NB4 (cell line): ENCODE results near the gene UNC45A.

Source experiments
- DNase-seq: peaks from one replicate; pipeline ENCODE4 v3.0.0; 2010; ENCODE audit warnings: low read depth
- H3K4me3 ChIP-seq: one replicate; pipeline ENCODE4 v1.5.1; 2011; ENCODE audit warnings: mild to moderate bottlenecking, low read depth, low read length, moderate library complexity
- MYC ChIP-seq: IDR thresholded peaks from 2 replicates; pipeline ENCODE4 v1.6.1; 2011; ENCODE audit warnings: low read depth, low read length
- POLR2A ChIP-seq: IDR thresholded peaks from 2 replicates; pipeline ENCODE4 v1.6.1; 2011; ENCODE audit warnings: mild to moderate bottlenecking; ENCODE audit not compliant: insufficient read length; ENCODE audit errors: extremely low read depth
- TF ChIP-seq, protein P1 (sequence below): IDR thresholded peaks from 2 replicates; pipeline ENCODE4 v1.6.1; 2011; ENCODE audit warnings: low read depth, low read length
- TF ChIP-seq, protein P2 (sequence below): IDR thresholded peaks from one replicate; pipeline ENCODE4 v1.5.1; 2012; ENCODE audit warnings: low read depth, low read length

UNC45A gene

DNA sequence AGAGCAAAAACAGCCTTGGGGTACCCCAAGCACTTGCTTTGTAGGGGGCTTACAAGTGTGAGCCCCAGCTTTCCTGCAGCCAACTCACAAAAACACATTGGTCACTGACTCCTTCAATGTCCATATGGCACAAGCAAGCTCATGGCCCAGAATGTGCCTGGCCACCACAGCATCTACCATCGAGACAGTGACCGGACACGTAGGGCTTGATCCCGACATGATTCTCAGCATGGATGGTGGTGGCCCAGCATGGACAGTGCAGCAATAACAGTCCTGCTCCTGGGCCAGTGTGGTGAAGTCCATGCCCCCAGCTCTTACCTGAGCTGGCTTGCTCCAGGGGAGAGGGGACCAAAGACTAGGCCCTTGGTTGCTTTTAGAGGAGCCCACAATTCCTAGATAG lies 6.0 kb downstream of the UNC45A start:
- H3K4me3 ChIP-seq, result no peak overlapping the region
- TF ChIP-seq, protein P1, sequence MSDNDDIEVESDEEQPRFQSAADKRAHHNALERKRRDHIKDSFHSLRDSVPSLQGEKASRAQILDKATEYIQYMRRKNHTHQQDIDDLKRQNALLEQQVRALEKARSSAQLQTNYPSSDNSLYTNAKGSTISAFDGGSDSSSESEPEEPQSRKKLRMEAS, result no peak
- TF ChIP-seq, protein P2, sequence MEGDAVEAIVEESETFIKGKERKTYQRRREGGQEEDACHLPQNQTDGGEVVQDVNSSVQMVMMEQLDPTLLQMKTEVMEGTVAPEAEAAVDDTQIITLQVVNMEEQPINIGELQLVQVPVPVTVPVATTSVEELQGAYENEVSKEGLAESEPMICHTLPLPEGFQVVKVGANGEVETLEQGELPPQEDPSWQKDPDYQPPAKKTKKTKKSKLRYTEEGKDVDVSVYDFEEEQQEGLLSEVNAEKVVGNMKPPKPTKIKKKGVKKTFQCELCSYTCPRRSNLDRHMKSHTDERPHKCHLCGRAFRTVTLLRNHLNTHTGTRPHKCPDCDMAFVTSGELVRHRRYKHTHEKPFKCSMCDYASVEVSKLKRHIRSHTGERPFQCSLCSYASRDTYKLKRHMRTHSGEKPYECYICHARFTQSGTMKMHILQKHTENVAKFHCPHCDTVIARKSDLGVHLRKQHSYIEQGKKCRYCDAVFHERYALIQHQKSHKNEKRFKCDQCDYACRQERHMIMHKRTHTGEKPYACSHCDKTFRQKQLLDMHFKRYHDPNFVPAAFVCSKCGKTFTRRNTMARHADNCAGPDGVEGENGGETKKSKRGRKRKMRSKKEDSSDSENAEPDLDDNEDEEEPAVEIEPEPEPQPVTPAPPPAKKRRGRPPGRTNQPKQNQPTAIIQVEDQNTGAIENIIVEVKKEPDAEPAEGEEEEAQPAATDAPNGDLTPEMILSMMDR, result no peak
- TF ChIP-seq POLR2A (no peak), MYC (no peak)
- DNase-seq, result no peak

DNA sequence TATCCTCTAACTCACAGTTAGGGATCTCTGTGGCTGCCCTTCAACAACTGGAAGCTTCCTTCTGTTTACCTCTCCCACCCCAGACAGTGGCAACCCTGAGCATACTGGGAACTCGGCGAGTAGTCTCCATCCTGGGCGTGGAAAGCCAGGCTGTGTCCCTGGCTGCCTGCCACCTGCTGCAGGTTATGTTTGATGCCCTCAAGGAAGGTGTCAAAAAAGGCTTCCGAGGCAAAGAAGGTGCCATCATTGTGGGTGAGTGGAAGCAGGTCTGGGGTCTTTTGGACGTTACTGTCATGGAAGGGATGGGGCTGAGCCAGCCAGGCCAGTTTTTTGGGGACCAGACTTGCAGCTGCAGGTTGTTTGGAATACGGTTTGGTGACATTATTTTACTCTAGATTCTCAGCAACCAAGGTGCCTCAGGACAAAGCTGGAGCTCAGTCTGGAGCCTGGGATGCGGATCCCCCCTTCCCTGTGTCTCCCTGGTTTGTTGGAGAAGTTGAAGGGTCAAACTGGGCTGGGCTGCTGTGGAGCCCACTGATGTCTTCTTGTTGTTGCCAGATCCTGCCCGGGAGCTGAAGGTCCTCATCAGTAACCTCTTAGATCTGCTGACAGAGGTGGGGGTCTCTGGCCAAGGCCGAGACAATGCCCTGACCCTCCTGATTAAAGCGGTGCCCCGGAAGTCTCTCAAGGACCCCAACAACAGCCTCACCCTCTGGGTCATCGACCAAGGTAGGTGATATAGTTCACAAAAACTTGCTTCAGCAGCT lies 7.5 kb downstream of the UNC45A start:
- no peak for DNase-seq
- TF ChIP-seq, protein P1, result no peak
- TF ChIP-seq, protein P2, result no peak
- TF ChIP-seq POLR2A, result no peak
- H3K4me3 ChIP-seq, result no peak overlapping the region

DNA sequence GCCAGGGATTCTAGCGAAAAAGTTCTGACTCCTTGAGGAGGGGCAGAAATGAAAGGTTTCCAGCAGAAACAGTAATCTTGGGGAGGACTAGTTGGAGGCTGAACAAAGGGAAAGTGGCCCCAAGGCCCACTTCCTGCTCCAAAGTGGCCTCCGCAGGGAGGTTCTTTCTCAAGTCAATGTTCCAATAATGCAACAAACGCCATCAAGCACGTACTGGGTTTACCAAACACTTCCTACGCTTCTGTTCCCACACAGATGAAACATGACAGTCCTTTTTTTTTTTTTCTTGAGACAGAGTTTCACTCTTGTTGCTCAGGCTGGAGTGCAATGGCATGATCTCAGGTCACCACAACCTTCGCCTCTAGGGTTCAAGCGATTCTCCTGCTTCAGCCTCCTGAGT lies 10.0 kb downstream of the UNC45A start:
- H3K4me3 ChIP-seq, result no peak overlapping the region
- no peak for DNase-seq
- TF ChIP-seq, protein P2, result no peak
- TF ChIP-seq POLR2A, result no peak
- TF ChIP-seq, protein P1, result no peak
- TF ChIP-seq MYC, result no peak

DNA sequence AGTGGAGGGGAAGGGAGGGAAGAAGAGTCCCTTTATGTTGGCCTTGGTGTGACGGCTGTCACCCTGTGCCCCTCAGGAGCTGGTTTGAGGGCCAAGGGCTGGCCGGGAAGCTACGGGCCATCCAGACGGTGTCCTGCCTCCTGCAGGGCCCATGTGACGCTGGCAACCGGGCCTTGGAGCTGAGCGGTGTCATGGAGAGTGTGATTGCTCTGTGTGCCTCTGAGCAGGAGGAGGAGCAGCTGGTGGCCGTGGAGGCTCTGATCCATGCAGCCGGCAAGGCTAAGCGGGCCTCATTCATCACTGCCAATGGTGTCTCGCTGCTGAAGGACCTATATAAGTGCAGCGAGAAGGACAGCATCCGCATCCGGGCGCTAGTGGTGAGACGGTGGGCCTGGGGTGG lies 11.5 kb downstream of the UNC45A start:
- TF ChIP-seq POLR2A, result no peak
- no peak for TF ChIP-seq MYC
- TF ChIP-seq, protein P1, result no peak
- TF ChIP-seq, protein P2, result no peak
- no peak for DNase-seq
- H3K4me3 ChIP-seq, result no peak overlapping the region

DNA sequence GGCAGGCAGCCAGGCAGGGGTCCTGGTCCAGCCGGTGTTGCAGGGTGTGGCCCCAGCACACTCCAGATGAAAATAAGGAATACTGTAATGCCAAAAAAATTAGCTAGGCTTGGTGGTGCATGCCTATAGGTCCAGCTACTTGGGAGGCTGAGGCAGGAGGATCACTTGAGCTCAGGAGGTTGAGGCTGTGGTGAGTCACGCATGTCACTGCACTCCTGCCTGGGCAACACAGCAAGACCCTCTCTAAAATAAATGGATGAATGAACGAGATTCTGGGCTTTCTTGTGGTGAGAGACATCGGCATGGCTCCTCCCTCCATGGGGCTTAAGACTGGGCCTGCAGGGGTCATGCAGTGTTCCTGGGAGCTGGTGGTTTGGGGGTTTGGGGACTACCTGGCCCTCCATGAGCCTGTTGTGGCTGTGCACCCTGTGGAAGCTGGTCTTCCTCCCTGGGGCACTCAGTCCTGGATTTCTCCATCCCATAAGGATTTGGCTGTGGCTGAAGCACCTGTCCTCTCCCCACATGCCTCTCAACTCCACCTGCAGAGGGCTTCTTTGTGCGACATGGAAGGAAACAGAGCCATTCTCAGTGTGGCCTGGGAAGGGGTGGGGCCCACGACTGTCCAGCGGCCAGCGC lies 12.0 kb downstream of the UNC45A start:
- DNase-seq, result no peak
- H3K4me3 ChIP-seq, result no peak overlapping the region
- no peak for TF ChIP-seq MYC
- TF ChIP-seq, protein P2, result no peak
- TF ChIP-seq, protein P1, result no peak
- no peak for TF ChIP-seq POLR2A
